C4-2B (cell line): ENCODE data around the gene HPS4.
"Not testable (repeated sequence)": the region's sequence is repeated elsewhere in the genome, so short reads cannot be mapped to it uniquely, and the experiment has no call there.

ENCODE experiments used
- H3K27ac ChIP-seq: fragments of 450-650 bp; 2 replicates; pipeline ENCODE4 v1.5.1; 2017
- ZFX ChIP-seq: fragments of 450-650 bp; IDR thresholded peaks from 2 replicates; pipeline ENCODE4 v1.6.1; 2017
- TF ChIP-seq, protein P1 (sequence below): fragments of 450-650 bp; conservative IDR thresholded peaks from 2 replicates; pipeline ENCODE4 v1.5.1; 2017; ENCODE audit warnings: mild to moderate bottlenecking

The HPS4 gene

DNA sequence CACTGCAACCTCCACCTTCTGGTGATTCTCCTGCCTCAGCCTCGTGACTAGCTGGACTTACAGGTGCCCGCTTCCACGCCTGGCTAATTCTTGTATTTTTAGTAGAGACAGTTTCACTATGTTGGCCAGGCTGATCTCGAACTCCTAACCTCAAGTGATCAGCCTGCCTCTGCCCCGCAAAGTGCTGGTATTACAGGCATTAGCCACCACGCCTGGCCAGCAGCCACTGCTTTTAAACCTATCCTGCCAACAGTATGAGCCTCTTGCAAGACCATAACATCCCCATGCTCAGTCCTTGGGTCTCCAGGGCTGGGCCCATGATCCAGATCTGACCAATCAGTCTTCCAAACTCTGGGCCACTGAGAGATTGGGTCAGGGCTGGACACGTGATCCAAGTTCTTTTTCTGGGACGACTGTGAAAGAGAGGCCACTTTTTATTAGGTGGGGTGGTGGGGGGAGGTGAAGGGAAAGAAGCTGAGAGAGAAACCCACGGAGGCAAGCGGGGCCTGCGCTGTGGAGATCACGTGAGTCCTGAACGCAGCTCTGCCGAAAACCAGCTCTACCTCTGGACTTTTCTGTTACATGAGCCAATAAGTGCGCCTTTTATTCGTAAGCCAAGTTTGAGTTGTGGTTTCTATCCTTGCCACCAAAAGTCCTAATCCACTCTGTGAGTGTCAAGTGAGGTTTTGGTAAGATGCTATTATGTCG, 36.6 kb downstream of the HPS4 start:
- TF ChIP-seq, protein P1, sequence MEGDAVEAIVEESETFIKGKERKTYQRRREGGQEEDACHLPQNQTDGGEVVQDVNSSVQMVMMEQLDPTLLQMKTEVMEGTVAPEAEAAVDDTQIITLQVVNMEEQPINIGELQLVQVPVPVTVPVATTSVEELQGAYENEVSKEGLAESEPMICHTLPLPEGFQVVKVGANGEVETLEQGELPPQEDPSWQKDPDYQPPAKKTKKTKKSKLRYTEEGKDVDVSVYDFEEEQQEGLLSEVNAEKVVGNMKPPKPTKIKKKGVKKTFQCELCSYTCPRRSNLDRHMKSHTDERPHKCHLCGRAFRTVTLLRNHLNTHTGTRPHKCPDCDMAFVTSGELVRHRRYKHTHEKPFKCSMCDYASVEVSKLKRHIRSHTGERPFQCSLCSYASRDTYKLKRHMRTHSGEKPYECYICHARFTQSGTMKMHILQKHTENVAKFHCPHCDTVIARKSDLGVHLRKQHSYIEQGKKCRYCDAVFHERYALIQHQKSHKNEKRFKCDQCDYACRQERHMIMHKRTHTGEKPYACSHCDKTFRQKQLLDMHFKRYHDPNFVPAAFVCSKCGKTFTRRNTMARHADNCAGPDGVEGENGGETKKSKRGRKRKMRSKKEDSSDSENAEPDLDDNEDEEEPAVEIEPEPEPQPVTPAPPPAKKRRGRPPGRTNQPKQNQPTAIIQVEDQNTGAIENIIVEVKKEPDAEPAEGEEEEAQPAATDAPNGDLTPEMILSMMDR, result no peak
- no peak for TF ChIP-seq ZFX
- H3K27ac ChIP-seq, result no peak overlapping the region

DNA sequence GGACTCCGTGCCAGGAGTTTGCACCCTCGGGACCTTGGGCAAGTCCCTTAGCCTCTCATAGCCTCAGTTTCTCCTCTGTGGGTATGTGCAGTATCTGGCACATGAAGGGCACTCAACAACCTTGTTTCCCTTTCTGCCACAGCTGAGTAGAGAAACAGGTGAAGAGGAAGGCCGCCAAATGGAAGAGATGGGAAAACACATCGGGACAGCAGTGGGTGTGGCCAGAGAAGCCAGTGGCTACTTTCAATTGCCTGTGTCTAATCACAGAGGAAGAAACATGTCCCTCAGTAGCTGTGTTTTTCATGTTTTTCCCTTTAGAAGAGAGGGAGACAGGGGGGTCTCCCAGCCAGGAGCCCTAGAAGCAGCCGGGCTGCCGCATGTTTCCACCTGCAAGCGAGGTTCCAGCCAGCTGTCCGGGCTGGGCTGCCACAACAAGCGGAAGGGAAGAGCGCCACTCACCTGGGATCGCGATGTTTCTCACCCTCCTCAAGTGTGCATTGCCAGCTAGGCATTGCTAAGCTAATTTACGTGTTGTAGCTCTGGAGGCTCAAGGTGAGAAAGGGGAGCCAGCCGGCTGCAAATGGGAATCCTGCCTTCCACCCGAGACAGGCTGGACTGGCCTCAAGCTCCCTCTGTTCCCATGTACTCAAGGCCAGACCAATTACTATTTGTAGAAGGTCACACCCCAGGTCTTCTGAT, 37.9 kb downstream of the HPS4 start:
- TF ChIP-seq, protein P1, result no peak
- TF ChIP-seq ZFX, result no peak
- no peak overlapping the region for H3K27ac ChIP-seq

DNA sequence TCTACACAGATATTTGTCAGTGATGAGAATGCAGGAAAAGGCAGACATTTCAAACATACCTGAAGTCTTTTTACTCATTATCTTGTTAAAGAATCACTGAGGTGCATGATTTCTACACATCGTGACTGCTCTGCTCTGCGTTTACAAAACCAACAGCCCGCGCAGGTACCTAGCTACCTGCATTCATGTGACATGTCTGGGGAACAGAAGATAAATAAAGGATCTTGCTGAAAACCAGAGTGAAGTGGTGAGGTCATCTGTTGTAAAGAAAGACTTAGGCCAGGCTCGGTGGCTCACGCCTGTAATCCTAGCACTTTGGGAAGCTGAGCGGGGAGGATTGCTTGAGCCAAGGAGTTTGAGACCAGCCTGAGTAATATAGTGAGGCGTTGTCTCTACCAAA, 38.8 kb downstream of the HPS4 start:
- H3K27ac ChIP-seq, result no peak overlapping the region
- TF ChIP-seq, protein P1, result no peak
- no peak for TF ChIP-seq ZFX

DNA sequence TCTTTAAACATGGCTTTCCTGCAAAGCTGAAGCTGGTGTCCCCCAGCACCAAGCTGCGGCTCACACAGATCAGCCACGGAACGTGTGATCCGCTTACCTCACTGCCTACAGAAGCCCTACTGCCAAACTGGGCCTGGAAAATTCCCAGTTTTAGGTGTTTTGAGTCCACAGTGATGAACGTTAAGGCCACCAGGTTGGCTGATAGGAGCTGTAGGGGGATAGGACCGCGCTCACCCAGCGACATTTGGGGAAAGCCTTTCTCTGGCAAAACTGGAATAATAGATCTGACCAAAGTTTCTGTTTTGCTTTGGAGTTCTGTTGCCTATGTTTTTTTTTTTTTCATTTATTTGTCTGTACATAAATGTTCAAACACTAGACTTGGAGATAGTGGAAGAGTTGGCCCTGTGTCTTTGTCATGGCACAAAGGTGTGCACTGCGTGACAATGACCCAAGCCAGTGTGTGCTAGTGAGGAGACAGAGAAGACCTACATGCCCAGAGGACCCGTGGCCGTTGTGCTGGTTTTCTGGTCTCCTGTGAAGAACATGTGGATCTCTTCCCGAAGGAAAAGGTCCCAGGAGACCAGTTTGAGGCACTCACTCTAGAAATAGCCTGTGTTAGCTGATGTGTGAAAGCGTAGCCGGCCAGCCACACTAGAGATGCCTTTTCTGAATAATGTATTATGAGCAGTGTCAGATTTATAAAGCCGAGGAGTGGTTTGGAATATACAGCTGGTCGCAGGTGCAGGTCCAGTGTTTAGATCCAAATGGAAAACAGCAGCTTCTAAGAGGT, 39.5 kb downstream of the HPS4 start:
- H3K27ac ChIP-seq, result no peak overlapping the region

DNA sequence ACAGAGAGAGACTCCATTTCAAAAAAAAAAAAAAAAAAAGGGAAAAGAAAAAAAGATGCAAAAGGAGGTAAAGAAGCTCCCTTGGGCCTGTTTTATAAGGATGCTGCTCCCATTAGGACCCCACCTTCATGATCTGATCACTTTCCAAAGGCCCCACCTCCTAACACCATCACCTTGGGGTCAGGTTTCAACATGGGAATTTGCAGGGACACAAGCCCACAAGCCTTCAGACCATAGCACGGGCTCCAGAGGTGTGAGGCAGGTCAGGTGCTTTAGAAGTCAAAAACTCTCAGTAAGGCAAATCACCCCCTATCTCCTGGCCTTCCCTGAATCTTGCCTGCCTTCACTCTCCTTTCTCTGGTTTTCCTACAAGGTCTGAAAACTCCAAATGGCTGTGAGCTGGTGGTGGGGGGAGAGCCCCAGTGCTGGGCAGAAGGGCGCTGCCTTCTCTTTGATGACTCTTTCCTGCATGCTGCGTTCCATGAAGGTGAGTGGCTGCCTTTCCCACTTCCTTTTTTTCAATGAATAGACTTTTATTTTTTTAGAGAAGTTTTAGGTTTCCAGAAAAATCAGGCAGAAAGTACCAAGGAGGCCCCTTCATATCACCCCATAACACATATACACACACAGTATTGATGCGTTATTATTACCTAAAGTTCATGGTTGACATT, 41.4 kb downstream of the HPS4 start:
- TF ChIP-seq, protein P1, result no peak
- TF ChIP-seq ZFX, result no peak
- no peak overlapping the region for H3K27ac ChIP-seq

More for the DNA sequence above, 39.5 kb downstream of the HPS4 start:
- no peak for TF ChIP-seq ZFX
- TF ChIP-seq, protein P1, result no peak

DNA sequence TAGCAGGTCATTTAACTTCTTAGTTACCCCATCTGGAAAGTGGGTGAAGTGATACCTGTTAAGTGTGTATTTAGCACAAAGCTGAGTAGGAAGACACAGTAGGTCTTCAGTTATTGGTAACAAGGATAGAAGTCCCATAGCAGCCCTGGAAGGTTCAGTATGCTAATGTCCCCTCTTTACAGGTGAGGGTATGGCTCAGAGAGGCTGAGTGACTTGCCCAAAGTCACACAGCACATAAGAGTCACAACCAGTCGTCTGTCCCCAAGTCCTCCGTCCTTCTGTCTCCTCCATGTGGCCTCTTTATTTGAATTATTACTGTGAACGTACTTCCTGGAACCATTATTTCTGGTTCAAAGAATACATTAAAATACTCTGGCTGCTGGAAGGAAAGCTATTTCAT, 44.0 kb downstream of the HPS4 start:
- TF ChIP-seq, protein P1, result no peak
- TF ChIP-seq ZFX, result no peak
- no peak overlapping the region for H3K27ac ChIP-seq

DNA sequence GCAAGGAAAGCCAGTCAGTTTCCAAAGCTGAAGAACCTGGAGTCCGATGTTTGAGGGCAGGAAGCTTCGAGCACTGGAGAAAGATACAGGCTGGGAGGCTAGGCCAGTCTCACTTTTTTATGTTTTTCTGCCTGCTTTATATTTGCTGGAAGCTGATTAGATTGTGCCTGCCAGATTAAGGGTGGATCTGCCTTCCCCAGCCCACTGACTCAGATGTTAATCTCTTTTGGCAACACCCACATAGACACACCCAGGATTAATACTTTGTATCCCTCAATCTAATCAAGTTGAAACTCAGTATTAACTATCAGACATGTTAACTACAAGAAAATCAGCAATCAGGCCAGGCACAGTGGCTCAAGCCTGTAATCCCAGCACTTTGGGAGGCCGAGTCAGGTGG, 44.8 kb downstream of the HPS4 start:
- H3K27ac ChIP-seq, result not testable (repeated sequence)
